ENCODE measurements around the gene CNNM3.

Gene CNNM3

DNA sequence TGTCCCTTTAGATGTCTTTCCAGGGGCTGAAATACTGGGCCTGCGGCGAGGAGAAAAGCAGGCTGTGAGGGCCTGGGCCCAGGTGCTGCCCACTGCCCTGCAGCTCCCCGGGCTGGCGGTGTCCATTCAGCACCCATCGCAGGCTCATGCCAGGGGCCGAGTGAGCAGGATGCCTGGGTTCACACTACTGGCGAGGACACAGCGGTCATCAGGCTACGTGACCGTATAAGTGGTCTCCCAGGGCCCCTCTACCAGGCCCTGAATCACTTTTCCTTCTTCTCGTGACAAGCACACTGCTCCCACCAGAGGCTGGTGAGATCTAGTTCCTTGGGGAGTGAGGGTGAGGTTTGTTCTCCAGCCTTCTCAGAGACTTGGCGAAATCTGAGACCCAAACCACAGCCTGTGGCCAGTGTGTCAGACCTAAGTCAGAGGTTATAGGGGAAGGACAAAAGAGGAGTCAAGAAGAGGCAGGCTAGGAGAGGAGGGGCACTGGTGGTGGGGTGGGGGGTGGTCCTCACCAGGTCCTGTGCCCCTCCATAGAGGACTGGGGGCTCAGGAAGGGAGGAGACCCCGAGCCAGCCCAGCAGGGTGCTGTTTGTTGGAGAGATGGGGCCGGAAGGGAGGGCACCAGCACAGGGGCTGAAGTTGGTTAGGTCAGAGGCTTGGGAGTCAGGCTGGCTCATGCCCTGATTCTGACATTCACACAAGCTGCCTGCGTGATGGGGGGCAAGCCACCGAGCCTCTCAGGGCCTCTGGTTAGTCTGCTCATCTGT is 60.4 kb downstream of the CNNM3 start:
- H3K4me1 ChIP-seq (ENCODE audit: control insufficient read depth, insufficient read depth, low read length), result no peaks in the 10 kb centered on the region
- no peak overlapping the region for H3K27ac ChIP-seq (ENCODE audit: low read depth, low read length)
- no peaks in the 10 kb centered on the region for H3K27me3 ChIP-seq (ENCODE audit: control insufficient read depth, insufficient read depth, low read length)
- H3K4me3 ChIP-seq (ENCODE audit: low read length), result no peak overlapping the region
- H3K9ac ChIP-seq (ENCODE audit: low read length), result no peak overlapping the region
- H3K36me3 ChIP-seq (ENCODE audit: control insufficient read depth, insufficient read depth, low read length), result no peaks in the 10 kb centered on the region

DNA sequence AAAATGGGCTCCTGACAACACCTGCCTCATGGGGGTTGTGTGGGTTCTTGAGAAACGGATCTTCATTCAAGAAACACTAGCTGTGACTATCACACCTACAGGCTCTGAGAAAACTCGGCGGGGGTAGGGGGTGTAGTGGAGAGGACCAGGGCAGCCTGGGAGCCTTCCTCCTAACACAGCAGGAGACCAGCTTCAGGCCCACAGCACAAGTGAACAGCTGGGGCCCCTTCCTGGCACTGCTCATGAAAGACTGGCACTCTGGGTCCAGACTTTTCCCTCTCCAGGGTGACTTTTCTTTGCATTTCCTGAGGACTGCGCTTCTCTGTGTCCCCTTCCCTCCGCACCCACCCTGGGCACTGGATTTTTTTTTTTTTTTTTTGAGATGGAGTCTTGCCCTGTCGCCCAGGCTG is 61.0 kb downstream of the CNNM3 start:
- H3K27ac ChIP-seq (ENCODE audit: low read depth, low read length), result no peak overlapping the region
- H3K36me3 ChIP-seq (ENCODE audit: control insufficient read depth, insufficient read depth, low read length), result no peaks in the 10 kb centered on the region
- H3K4me3 ChIP-seq (ENCODE audit: low read length), result no peak overlapping the region
- H3K4me1 ChIP-seq (ENCODE audit: control insufficient read depth, insufficient read depth, low read length), result no peaks in the 10 kb centered on the region
- no peak overlapping the region for H3K9ac ChIP-seq (ENCODE audit: low read length)
- H3K27me3 ChIP-seq (ENCODE audit: control insufficient read depth, insufficient read depth, low read length), result no peaks in the 10 kb centered on the region

- Histone ChIP-seq H3K27me3 (ENCODE audit: control insufficient read depth, insufficient read depth, low read length) (no peaks in the 10 kb centered on the region), H3K27ac (ENCODE audit: low read depth, low read length) (no peak overlapping the region), H3K36me3 (ENCODE audit: control insufficient read depth, insufficient read depth, low read length) (no peaks in the 10 kb centered on the region), H3K9ac (ENCODE audit: low read length) (no peak overlapping the region), H3K4me3 (ENCODE audit: low read length) (no peak overlapping the region), H3K4me1 (ENCODE audit: control insufficient read depth, insufficient read depth, low read length) (no peaks in the 10 kb centered on the region)
Measured at GRCh38 chr2:96877631-96878092, 61.6 kb downstream of the CNNM3 start.

- Histone ChIP-seq H3K27me3 (ENCODE audit: control insufficient read depth, insufficient read depth, low read length) (no peaks in the 10 kb centered on the region), H3K27ac (ENCODE audit: low read depth, low read length) (no peak overlapping the region), H3K4me1 (ENCODE audit: control insufficient read depth, insufficient read depth, low read length) (no peaks in the 10 kb centered on the region), H3K9ac (ENCODE audit: low read length) (no peak overlapping the region), H3K4me3 (ENCODE audit: low read length) (no peak overlapping the region), H3K36me3 (ENCODE audit: control insufficient read depth, insufficient read depth, low read length) (no peaks in the 10 kb centered on the region)
Measured at GRCh38 chr2:96878171-96878570, 62.1 kb downstream of the CNNM3 start.

GRCh38 chr2:96878796-96879544 is 62.9 kb downstream of the CNNM3 start:
- H3K27me3 ChIP-seq (ENCODE audit: control insufficient read depth, insufficient read depth, low read length), result no peaks in the 10 kb centered on the region
- no peaks in the 10 kb centered on the region for H3K36me3 ChIP-seq (ENCODE audit: control insufficient read depth, insufficient read depth, low read length)
- no peaks in the 10 kb centered on the region for H3K4me1 ChIP-seq (ENCODE audit: control insufficient read depth, insufficient read depth, low read length)
- H3K9ac ChIP-seq (ENCODE audit: low read length), result no peak overlapping the region
- H3K4me3 ChIP-seq (ENCODE audit: low read length), result no peak overlapping the region
- no peak overlapping the region for H3K27ac ChIP-seq (ENCODE audit: low read depth, low read length)

DNA sequence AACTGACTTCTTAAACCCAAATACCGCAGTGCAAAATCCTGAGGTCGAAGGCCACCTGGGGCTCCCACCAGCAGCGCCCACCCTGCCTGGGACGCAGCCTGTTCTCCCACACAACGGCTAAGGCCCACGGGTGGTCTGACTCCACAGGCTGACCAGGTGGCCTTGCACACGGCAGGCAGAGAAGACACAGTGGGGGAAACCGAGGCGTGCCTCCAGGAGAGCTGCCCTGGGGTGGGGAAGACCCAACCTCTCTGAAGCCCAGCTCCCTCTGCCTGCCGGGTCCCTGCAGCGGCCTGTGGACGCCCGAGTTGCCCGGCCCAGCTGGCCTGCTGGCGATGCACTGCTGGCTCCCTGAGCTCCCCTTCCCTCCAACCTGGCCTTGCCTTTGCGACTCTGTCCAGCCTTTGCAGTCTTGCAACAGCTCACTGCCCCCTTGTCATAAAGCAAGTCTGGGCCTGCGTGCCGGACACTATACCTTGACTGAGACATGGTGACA is 63.5 kb downstream of the CNNM3 start:
- Histone ChIP-seq H3K27me3 (ENCODE audit: control insufficient read depth, insufficient read depth, low read length) (no peaks in the 10 kb centered on the region), H3K4me1 (ENCODE audit: control insufficient read depth, insufficient read depth, low read length) (no peaks in the 10 kb centered on the region), H3K4me3 (ENCODE audit: low read length) (no peak overlapping the region), H3K36me3 (ENCODE audit: control insufficient read depth, insufficient read depth, low read length) (no peaks in the 10 kb centered on the region), H3K27ac (ENCODE audit: low read depth, low read length) (no peak overlapping the region), H3K9ac (ENCODE audit: low read length) (no peak overlapping the region)

GRCh38 chr2:96880891-96881273 is 64.8 kb downstream of the CNNM3 start:
- no peak overlapping the region for H3K9ac ChIP-seq (ENCODE audit: low read length)
- H3K36me3 ChIP-seq (ENCODE audit: control insufficient read depth, insufficient read depth, low read length), result no peaks in the 10 kb centered on the region
- H3K4me3 ChIP-seq (ENCODE audit: low read length), result no peak overlapping the region
- no peak overlapping the region for H3K27ac ChIP-seq (ENCODE audit: low read depth, low read length)
- H3K4me1 ChIP-seq (ENCODE audit: control insufficient read depth, insufficient read depth, low read length), result no peaks in the 10 kb centered on the region
- H3K27me3 ChIP-seq (ENCODE audit: control insufficient read depth, insufficient read depth, low read length), result no peaks in the 10 kb centered on the region

DNA sequence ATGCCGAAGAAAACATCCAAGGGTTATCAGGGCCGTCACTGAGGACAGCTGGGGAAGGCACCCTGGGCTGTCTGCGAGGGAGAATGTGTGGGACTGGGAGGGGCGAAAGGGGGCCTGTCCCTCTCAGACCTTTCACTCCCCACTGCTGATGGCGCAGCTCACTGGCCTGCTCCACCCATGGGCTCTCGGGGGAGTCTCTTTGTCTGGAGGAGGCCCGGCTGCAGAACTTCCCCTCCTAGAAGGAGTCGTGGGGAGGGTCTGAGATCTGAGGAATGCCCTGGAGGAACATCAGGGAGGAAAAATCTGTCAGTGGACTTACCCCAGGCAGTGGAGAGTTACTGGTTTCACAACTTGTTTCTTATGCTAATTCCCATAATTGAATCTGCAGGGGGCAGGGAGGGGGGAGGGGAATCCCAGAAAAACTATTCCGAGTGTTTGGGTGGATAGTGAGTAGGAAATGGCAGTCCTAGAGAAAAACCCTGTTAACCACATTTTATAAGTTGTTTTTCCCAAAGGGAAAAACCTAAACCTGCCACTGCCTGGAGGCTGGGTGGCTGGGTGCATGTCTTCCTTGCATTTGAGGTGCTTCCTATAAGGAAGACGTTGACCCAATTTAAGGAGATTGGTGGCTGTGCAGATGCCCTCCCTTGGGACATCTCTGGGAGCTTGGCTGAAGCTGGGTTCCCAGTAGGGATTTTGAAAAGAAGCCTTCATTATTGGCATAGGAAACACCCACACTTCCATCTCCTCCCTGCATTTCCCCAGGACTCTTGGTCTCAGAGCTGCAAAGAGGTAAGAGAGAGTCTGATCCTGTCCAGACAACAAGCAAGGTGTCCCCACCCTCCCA is 65.5 kb downstream of the CNNM3 start:
- Histone ChIP-seq H3K4me1 (ENCODE audit: control insufficient read depth, insufficient read depth, low read length) (peaks cover 6% of the 10 kb centered on the region), H3K27ac (ENCODE audit: low read depth, low read length) (no peak overlapping the region), H3K4me3 (ENCODE audit: low read length) (no peak overlapping the region), H3K9ac (ENCODE audit: low read length) (no peak overlapping the region), H3K36me3 (ENCODE audit: control insufficient read depth, insufficient read depth, low read length) (no peaks in the 10 kb centered on the region), H3K27me3 (ENCODE audit: control insufficient read depth, insufficient read depth, low read length) (no peaks in the 10 kb centered on the region)

GRCh38 chr2:96882230-96882629 is 66.2 kb downstream of the CNNM3 start:
- H3K36me3 ChIP-seq (ENCODE audit: control insufficient read depth, insufficient read depth, low read length), result no peaks in the 10 kb centered on the region
- no peak overlapping the region for H3K9ac ChIP-seq (ENCODE audit: low read length)
- H3K4me3 ChIP-seq (ENCODE audit: low read length), result no peak overlapping the region
- H3K27me3 ChIP-seq (ENCODE audit: control insufficient read depth, insufficient read depth, low read length), result no peaks in the 10 kb centered on the region
- H3K4me1 ChIP-seq (ENCODE audit: control insufficient read depth, insufficient read depth, low read length), result peaks cover 9% of the 10 kb centered on the region
- no peak overlapping the region for H3K27ac ChIP-seq (ENCODE audit: low read depth, low read length)

DNA sequence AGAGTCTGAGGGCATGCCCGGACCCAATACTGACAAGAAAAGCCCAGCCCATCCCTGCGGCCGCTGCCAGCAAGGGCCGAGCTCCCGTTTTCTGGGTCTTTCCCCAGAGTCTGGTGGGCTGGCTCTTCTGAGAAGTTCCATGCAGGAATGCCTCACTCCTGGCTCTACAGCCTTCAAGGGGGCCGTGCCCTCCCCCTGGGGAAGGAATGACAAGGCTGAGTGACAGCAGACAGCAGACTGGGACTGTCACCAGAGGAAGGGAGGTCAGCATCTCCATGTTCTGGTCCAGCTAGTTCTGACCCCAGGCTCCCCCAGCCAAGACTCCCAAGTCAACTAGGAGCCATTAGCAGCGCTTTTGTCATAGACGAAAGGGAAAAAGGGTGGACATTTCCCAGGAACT is 66.8 kb downstream of the CNNM3 start:
- Histone ChIP-seq H3K4me1 (ENCODE audit: control insufficient read depth, insufficient read depth, low read length) (peaks cover 15% of the 10 kb centered on the region), H3K36me3 (ENCODE audit: control insufficient read depth, insufficient read depth, low read length) (no peaks in the 10 kb centered on the region), H3K27me3 (ENCODE audit: control insufficient read depth, insufficient read depth, low read length) (no peaks in the 10 kb centered on the region), H3K27ac (ENCODE audit: low read depth, low read length) (no peak overlapping the region), H3K4me3 (ENCODE audit: low read length) (no peak overlapping the region), H3K9ac (ENCODE audit: low read length) (no peak overlapping the region)

DNA sequence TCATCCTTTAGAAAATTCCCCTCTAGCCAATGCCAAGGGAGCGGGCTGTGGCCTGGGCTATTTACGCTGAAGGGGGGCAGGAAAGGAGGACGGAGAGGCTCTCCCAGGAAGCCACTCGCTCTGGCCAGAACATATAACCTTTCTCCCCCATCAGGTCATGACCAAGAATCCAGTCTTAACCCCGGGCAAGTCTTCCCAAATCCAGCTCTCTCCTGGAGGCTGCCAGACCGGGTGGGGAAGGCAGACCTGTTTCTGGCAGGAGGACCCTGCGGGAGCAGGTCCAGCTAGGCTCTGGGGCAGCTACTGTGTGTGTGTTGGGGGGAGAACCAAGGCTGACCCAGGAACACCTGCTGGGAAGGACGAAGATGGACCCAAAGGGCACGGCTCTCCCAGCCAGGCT is 67.2 kb downstream of the CNNM3 start:
- H3K27ac ChIP-seq (ENCODE audit: low read depth, low read length), result no peak overlapping the region
- no peak overlapping the region for H3K9ac ChIP-seq (ENCODE audit: low read length)
- peaks cover 19% of the 10 kb centered on the region for H3K4me1 ChIP-seq (ENCODE audit: control insufficient read depth, insufficient read depth, low read length)
- no peak overlapping the region for H3K4me3 ChIP-seq (ENCODE audit: low read length)
- H3K36me3 ChIP-seq (ENCODE audit: control insufficient read depth, insufficient read depth, low read length), result no peaks in the 10 kb centered on the region
- no peaks in the 10 kb centered on the region for H3K27me3 ChIP-seq (ENCODE audit: control insufficient read depth, insufficient read depth, low read length)

Data from rectal smooth muscle tissue (tissue), 1 donor.